ENCODE data around the gene TMED10.
"Not testable (repeated sequence)": the region's sequence is repeated elsewhere in the genome, so short reads cannot be mapped to it uniquely, and the experiment has no call there.

The TMED10 gene

DNA sequence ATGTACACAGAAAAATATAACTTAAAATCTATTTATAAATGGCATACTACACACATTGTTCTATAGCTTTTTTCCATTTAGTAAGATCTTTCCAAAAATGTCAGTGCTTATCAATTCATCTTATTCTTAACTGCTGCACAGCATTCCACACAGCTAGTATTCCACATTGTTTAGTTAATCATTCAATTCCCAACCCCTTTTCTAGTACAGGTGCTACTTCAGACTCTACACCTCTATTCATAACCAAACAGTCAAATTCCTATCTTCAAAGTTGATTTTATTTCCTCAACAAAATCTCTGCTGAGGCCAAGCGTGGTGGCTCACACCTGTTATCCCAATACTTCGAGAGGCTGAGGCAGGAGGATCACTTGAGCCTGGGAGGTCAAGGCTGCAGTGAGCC lies 37.2 kb downstream of the TMED10 start:
- DNase-seq (ENCODE audit: low read depth, low spot score) = no peak
- H3K4me3 ChIP-seq (ENCODE audit: low read length) = no peak overlapping the region

DNA sequence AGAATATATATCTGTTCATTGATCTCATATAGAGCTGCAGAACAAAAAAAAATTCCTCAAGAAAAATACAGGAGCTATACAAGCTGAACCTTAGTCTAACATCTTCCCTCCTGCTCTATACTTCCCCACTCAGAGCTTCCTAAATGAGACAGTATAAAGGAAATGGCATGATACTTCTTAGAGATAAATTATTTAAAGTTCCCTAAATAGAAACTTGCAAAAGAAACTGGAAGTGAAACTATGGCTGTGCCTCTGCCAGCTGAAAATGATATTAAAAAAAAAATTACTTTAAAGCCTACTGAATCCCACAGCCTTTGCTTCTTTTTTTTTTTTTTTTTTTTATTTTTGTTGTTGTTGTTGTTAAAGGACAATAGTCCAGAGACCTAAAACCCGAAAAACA lies 37.9 kb downstream of the TMED10 start:
- DNase-seq (ENCODE audit: low read depth, low spot score) = no peak
- no peak overlapping the region for H3K4me3 ChIP-seq (ENCODE audit: low read length)

DNA sequence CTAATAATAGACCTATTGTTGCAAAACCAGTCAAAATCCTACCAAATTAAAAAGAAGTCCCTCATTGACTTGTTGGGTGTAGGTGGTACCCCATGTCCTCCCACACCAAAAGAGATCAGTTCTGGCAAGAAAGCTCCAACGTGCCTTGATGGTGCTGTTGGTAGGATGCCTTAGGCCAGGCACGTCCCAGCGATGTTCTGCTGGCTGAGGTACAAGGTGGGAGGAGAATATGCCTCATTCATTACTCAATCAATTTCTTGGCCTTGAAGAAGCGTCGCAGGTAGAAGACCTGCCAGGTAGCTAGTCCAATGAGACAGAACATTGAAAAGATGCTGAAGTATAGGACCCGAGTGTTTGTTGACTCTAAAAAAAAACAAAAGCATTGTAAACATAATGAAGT lies 41.8 kb downstream of the TMED10 start:
- DNase-seq (ENCODE audit: low read depth, low spot score) = no peak
- H3K4me3 ChIP-seq (ENCODE audit: low read length) = no peak overlapping the region

DNA sequence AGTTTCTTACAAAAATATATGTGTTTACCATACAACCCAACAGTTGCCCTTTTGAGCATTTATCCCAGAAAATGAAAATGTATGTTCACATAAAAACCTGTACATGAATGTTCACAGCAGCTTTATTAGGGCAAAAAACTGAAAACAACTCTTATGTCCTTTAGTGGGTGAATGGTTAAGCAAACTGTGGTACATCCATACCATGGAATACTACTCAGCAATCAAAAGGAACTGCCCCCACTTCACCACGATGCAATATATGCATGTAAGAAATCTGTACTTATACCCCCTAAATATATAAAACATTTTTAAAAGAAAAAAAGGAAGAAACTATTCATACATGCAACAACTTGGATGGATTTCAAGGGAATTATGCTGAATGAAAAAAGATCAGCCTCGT lies 42.8 kb downstream of the TMED10 start:
- no peak overlapping the region for H3K4me3 ChIP-seq (ENCODE audit: low read length)
- DNase-seq (ENCODE audit: low read depth, low spot score) = no peak

DNA sequence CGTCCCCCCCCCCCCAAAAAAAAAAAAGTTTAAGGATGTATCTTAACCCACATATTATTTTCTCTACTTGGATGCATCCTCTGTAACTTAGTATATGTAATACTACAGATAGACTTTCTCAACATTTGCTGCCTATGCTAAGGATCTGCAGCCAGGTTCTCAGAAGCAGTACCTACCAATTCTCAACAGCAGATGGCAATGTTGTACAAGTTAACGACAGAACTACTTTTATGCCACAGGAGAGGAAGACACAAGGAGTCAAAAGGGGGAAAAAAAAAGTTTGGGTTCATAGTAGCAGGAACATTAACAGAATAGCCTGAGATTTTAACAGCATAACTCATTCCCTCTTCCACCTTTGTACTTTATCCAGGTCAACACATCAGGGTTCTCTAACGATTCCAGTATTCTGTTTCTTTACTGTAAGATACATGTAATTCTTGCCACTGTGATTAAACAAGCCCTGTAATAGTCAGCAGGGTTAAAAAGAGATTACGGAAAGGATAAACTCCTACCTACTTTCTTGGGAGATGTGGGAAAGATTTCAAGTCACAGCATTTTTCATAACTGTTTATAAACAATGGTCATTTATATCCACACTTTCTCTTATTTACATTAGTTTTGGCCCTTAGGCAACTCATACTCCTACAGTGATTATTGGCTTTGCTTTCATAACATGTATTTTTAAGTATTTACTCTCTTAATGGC lies 43.9 kb downstream of the TMED10 start:
- peak; percentile 75 for DNase-seq (ENCODE audit: low read depth, low spot score)
- no peak overlapping the region for H3K4me3 ChIP-seq (ENCODE audit: low read length)

DNA sequence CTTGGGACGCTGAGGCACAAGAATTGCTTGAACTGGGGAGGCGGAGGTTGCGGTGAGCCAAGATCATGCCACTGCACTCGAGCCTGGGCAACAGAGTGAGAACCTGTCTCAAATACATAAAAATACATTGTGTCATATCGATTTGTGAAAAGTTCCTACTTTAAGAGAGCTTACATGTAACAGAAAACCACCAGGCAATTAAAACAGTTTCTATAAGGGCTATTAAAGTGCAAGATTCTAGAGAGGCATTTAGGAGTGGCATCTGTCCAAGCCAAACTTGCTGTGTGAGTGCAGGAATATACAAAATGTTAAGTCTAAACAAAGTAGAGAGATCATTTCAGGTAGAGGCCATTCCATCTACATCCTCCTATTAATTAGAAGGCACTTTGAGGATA lies 47.8 kb downstream of the TMED10 start:
- H3K4me3 ChIP-seq (ENCODE audit: low read length) = no peak overlapping the region
- no peak for DNase-seq (ENCODE audit: low read depth, low spot score)

DNA sequence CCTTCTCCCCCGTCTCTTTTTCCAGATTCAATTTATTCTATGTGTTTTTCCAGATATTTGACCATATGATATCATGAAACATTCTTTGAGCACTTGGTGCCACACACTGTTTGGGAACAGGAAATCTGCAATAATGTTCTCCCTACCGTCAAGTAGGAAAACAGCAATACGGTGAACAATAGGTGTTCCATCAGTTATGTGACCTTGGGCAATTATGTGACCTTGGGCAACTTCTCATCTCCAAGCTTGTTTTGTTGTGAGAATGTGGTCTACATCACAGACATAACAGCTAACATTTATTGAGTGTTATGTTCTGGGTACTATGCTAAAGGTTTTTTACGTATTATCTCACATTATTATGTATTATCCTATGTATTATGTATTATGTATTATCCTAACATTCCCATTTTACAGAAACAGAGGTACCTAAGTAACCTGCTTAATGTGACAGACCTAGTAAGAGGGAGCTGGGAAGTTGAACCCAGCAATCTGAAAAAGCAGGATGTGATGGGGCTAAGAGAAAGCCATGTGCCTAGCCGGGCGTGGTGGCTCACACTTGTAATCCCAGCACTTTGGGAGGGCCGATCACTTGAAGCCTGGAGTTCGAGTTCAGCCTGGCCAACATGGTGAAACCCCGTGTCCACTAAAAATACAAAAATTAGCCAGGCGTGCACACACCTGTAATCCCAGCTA lies 48.4 kb downstream of the TMED10 start:
- H3K4me3 ChIP-seq (ENCODE audit: low read length) = peak overlapping the region; percentile 95
- no peak for DNase-seq (ENCODE audit: low read depth, low spot score)

DNA sequence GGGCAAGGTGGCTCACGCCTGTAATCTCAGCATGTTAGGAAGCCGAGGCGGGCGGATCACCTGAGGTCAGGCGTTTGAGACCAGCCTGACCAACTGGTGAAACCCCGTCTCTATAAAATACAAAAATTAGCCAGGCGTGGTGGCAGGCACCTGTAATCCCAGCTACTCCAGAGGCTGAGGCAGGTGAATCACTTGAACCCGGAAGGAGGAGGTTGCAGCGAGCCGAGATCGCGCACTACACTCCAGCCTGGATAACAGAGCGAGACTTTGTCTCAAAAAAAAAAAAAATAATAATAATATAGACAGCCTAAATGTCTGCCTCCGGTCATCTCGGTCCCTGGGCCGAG lies 49.0 kb downstream of the TMED10 start:
- DNase-seq (ENCODE audit: low read depth, low spot score) = not testable (repeated sequence)
- H3K4me3 ChIP-seq (ENCODE audit: low read length) = peak overlapping the region; percentile 95

DNA sequence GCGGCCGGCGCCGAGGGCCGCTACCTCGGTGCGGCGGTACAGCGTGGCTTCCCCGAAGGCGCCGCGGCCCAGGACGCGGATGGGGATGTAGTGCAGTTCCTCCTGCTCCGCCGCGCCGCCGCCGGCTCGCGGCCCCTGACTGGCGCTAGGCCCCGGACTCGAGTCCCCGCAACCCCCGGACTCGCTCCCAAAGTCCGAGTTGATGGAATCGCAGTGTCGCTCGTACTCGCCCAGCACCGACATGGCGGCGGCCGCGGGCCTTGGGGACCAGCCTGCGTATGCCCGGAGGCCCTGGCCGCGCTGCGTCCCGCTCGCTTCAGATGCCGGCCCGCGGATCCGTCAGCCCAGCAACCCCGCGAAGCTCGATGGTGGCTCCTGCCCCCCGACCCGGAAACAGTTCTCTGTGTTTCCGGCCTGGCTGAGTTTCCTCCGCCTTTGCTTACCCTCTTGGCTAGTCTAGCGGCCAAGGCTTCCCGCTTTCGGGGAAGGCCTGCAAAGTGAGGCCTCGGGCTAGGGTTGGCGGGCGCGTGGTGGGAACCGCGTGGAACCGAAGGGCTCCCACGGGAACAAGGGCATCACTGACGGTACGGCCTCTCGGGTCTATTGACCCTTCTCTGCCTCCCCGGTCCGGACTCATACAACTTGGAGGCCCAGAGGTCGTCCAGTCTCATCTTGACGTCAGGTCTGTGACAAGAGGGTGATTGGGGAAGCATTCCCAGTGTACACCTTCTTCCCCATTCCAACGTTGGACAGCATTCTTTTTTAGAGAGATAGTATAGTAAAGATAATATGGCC lies 49.5 kb downstream of the TMED10 start, which contains the start of gene NEK9:
TSS of gene NEK9 (minus strand) at position 370 of the 795 bp plus-strand sequence. CDS start at position 243, 127 bp downstream.
- peak; percentile 78 for DNase-seq (ENCODE audit: low read depth, low spot score)
- peak within 1 kb of the TSS; percentile 95 for H3K4me3 ChIP-seq (ENCODE audit: low read length)

DNA sequence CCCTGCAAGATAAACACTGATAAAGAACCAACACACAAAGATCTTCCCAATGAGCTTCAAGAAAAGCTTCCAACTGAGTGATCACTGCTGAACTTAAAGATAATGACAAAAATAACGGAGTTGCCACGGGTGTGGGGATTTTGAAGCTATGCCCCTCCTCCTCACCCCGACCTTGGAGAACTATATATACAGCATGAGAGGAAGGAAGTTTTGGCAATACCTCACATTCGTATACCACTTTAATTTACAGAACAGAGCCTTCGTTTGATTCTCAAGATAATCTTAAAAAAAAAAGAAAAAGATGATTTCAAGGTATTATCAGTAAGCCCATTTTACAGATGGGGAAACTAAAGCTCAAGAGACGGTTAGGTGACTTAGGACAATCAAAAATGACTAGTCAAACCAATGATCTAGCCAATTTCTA lies 50.3 kb downstream of the TMED10 start:
- DNase-seq (ENCODE audit: low read depth, low spot score) = peak; percentile 9
- H3K4me3 ChIP-seq (ENCODE audit: low read length) = peak overlapping the region; percentile 95

DNA sequence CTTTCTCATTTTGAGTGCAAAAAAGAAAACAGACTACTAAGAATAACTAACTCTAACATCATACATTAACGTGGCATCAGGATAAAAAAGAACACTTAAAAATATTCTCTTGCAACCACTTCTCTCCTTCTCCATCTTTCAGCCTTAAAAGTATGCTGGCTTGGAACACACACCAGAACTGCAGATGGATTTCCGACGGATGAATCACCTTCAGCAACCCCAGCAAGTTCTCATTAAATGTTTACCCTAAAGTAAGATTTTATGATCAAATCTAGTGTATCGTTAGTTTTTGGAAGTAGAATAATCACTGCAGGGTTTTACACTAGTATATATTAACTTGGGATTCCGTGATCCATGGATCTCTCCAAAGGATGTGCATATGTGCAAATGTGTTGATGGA lies 50.8 kb downstream of the TMED10 start:
- DNase-seq (ENCODE audit: low read depth, low spot score) = no peak
- peak overlapping the region; percentile 95 for H3K4me3 ChIP-seq (ENCODE audit: low read length)

DNA sequence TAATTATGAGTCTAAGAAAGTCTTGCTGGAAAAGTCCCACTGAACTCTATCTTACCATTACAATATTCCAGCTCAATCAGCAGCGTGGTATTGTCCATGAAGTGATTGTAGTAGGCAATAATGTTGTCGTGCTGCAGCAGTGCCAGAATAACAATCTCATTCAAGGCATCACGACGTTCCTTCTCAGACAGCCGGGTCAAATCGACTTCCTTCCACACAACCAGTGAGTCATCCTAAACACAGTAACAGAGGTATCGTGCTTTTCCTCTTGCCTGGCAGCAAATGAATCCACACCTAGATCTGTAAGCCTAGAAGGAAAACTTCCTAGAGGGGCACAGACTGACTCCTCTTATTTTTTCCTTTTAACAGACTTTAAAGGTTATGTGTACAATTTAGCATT lies 52.4 kb downstream of the TMED10 start:
- no peak for DNase-seq (ENCODE audit: low read depth, low spot score)
- H3K4me3 ChIP-seq (ENCODE audit: low read length) = no peak overlapping the region

DNA sequence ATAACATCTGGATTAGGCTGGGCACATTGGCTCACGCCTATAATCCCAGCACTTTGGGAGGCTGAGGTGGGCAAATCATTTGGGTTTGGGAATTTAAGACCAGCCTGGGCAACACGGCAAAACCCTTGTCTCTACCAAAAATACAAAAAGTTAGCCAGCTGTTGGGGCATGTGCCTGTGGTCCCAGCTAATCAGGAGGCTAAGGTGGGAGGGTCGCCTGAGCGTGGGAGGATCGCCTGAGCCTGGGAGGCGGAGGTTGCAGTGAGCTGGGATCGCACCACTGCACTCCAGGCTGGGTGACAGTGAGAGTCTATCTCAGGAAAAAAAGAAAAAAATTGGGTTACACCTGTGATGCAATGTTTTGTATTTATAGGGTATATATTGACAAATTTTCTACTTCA lies 54.9 kb downstream of the TMED10 start:
- no peak overlapping the region for H3K4me3 ChIP-seq (ENCODE audit: low read length)
- no peak for DNase-seq (ENCODE audit: low read depth, low spot score)

DNA sequence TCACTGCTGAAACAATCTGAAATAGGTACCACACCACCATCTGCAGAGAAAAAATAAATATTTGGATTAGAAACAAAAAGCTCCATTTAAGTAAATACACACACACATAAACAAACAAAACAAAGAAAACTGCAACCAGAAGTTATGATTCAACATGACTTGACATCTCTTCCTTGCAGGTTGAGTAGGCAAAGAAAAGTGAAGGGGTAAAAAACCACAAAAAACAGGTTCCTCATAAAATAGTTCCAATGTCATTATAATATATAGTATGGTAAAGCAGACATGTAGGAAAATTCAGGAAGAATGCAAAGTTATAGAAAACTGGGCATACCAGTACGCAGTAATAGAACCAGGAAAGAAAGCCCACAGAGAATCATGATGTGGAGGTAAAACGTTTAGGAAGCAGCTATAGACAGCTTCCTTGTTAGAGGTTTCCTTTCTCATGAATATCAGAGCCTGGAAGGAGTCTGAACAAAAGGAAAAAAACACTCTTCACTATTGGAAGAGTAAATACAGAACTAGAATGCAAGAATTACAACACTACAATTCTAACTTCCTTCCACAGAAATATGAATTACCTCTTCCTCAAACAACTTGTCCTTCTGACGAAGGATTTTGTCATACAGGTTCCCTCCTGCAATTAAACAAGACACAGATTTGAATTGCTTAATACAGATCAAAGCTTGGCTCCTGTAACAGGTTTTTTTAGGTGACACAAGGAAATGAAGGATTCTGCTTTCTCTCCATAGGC lies 55.7 kb downstream of the TMED10 start:
- no peak for DNase-seq (ENCODE audit: low read depth, low spot score)
- H3K4me3 ChIP-seq (ENCODE audit: low read length) = no peak overlapping the region

DNA sequence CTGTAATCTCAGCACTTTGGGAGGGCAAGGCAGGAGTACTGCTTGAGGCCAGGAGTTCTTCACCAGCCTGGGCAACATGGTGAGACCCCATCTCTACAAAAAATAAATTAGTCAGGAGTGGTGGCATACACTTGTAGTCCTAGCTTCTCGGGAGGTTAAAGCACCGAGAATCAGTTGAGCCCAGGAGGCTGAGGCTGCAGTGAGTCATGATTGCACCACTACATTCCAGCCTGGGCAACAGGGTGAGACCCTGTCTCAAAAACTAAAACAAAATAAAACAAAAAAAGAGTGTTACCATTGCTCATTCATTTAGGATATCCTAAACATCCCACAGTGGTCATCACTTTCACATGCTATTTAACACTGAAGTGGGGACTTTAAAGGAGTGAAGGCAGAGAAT lies 57.4 kb downstream of the TMED10 start:
- no peak overlapping the region for H3K4me3 ChIP-seq (ENCODE audit: low read length)
- DNase-seq (ENCODE audit: low read depth, low spot score) = no peak

DNA sequence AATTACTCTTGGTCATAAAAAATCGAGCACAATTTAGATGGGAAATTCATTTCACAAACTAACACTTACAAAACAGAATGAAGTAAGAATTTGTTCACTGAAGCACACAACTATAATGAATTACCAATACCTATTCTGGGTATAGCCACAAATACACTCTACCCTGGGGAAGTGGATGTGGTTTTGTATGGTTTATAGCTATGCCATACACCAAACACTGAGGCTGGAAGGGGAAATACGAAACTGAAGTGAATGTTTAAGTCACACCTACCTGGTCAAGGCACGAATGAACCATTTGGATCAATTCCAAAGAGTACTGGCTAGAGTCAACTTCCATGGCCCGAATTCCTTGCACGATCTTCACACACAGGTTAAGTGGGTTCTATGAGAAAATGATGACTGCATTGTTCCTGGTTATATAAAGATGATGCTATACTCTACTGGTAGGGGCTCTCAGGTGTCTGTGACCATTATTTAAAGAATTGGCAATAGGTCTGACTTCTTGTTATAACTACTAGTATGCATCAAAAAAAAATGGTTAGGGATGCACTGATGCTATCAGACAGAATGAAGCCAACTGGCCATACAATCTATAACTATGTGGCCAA lies 62.4 kb downstream of the TMED10 start:
- no peak overlapping the region for H3K4me3 ChIP-seq (ENCODE audit: low read length)
- peak; percentile 22 for DNase-seq (ENCODE audit: low read depth, low spot score)

DNA sequence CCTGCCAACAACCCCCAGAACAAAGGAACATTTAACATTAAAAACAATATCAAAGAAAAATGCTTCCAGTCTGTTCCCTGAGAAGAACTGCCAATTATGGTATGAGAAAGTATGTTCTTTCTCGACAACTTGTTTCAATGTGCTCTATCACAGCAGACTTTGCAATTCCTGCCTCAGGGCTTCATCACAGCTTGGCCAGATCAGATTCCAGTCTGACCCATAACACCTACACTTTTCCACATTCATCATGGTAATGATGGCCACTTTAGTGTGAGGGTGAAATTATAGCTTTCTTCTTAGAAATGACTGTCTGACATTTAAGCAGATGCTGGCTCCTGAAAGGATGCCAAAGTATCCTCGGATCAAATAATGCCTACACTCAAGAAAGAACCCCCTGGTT lies 66.5 kb downstream of the TMED10 start:
- DNase-seq (ENCODE audit: low read depth, low spot score) = no peak
- H3K4me3 ChIP-seq (ENCODE audit: low read length) = no peak overlapping the region

DNA sequence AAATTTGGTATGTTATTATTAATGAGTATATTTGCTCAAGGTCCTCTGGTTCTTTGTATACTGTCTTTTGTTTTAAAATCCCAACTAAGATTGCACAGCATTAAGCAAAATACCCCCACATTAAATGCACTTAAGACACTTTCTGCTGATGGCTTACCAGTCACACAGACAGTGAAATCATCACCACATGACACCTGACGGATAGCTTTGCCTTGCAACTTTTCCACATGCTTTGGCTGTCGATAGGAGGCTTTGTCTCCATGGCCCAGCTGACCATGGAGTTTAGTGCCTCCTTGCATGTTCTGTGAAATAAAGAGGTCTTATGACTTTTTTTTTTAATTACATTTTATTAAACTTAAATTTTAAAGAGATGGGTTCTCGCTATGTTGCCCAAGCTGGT lies 69.2 kb downstream of the TMED10 start:
- DNase-seq (ENCODE audit: low read depth, low spot score) = no peak
- H3K4me3 ChIP-seq (ENCODE audit: low read length) = no peak overlapping the region

DNA sequence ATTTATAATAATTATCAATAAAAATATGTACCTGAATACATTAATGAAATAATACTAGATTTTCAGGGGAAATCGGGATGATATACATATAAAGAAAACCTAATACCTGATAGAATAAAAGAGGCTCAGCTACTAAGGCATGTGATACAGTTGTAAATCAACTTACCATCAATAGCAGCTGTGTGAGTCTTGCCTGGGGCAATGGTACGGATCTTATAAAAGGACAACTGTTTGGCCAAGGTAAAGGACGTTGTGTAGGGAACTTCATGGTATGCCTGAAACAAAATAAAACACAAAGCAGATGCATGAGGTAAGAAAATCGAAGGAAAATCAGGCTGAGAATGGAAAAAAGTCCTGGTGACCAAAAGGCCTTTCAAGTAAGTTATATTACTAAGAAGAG lies 74.9 kb downstream of the TMED10 start:
- DNase-seq (ENCODE audit: low read depth, low spot score) = no peak
- no peak overlapping the region for H3K4me3 ChIP-seq (ENCODE audit: low read length)
